SW480 (cell line): ENCODE results near the gene AARSD1.
"Not testable (repeated sequence)": the region's sequence is repeated elsewhere in the genome, so short reads cannot be mapped to it uniquely, and the experiment has no call there.

Experiments
- DNase-seq: peaks from one replicate; pipeline ENCODE4 v3.0.0-alpha.2; 2016; ENCODE audit warnings: low spot score

The AARSD1 gene

GRCh38 chr17:42980766-42981397 lies 16.6 kb upstream of the AARSD1 start:
- DNase-seq, result peak; percentile 79

GRCh38 chr17:42980274-42980765 lies 16.1 kb upstream of the AARSD1 start, which contains the start of gene RUNDC1:
RUNDC1 (plus strand) TSS chr17:42980565; CDS start chr17:42980577, 12 bp downstream.
- peak; percentile 90 for DNase-seq

- peak; percentile 82 for DNase-seq
Measured at GRCh38 chr17:42979511-42980273, 15.4 kb upstream of the AARSD1 start, which contains the start of gene PTGES3L. PTGES3L (minus strand) TSS chr17:42980080; CDS start chr17:42980053, 27 bp downstream.

- DNase-seq, result not testable (repeated sequence)
Measured at GRCh38 chr17:42975701-42976100, 11.4 kb upstream of the AARSD1 start.

GRCh38 chr17:42975265-42975664 lies 11.0 kb upstream of the AARSD1 start:
- DNase-seq, result no peak

GRCh38 chr17:42973323-42973722 lies 9.1 kb upstream of the AARSD1 start:
- DNase-seq, result not testable (repeated sequence)

GRCh38 chr17:42971589-42971988 lies 7.3 kb upstream of the AARSD1 start:
- DNase-seq, result no peak

- DNase-seq, result no peak
Measured at GRCh38 chr17:42969001-42969581, 4.8 kb upstream of the AARSD1 start.

- no peak for DNase-seq
Measured at GRCh38 chr17:42967925-42968324, 3.7 kb upstream of the AARSD1 start.

GRCh38 chr17:42953669-42954068 lies 10.6 kb downstream of the AARSD1 start:
- DNase-seq, result no peak

- no peak for DNase-seq
Measured at GRCh38 chr17:42950044-42950783, 14.0 kb downstream of the AARSD1 start.

GRCh38 chr17:42946812-42947211 lies 17.4 kb downstream of the AARSD1 start:
- DNase-seq, result no peak

GRCh38 chr17:42944211-42944610 lies 20.0 kb downstream of the AARSD1 start:
- no peak for DNase-seq

GRCh38 chr17:42937712-42938596 lies 26.3 kb downstream of the AARSD1 start:
- peak; percentile 78 for DNase-seq

GRCh38 chr17:42929497-42929844 lies 34.8 kb downstream of the AARSD1 start:
- DNase-seq, result no peak

- DNase-seq, result peak; percentile 72
Measured at GRCh38 chr17:42928714-42929496, 35.3 kb downstream of the AARSD1 start.

GRCh38 chr17:42924891-42925290 lies 39.4 kb downstream of the AARSD1 start:
- DNase-seq, result no peak

GRCh38 chr17:42923472-42923871 lies 40.8 kb downstream of the AARSD1 start:
- DNase-seq, result not testable (repeated sequence)

- no peak for DNase-seq
Measured at GRCh38 chr17:42922294-42922693, 42.0 kb downstream of the AARSD1 start.

GRCh38 chr17:42920922-42921321 lies 43.3 kb downstream of the AARSD1 start:
- no peak for DNase-seq
